PC-3 (cell line): ENCODE results near the gene SMAD3. TPM values are rescaled to one million over a fixed set of nuclear protein-coding genes. Genes with fewer than 3 reads are reported as not detected.

Source experiments
- ATAC-seq: fragments of 200-7000 bp; cut with Tn5 transposase; 2 replicates; pipeline ENCODE4 v1.9.1; 2020; ENCODE audit warnings: mild to moderate bottlenecking, moderate library complexity
- BruUV-seq: library from RNA; stranded (reverse); fragments of 400-500 nt; replicated peaks from 2 replicates; lab custom pipeline; 2021; lab: Mats Ljungman, UMichigan
- CTCF ChIA-PET: fragments of 300-600 bp; sonication (Branson Sonifier 250); formaldehyde crosslinking; loops from one replicate; lab custom pipeline; 2022; ENCODE audit warnings: antibody characterized with exemption; lab: Charles Lee
- POLR2A ChIA-PET: fragments of 300-600 bp; sonication (Branson Sonifier 250); formaldehyde crosslinking; loops from one replicate; lab custom pipeline; 2022; ENCODE audit warnings: antibody characterized with exemption; ENCODE audit not compliant: unreplicated experiment; lab: Charles Lee
- DNase-seq: peaks from one replicate; pipeline ENCODE4 v3.0.0-alpha.2; 2015
- H2AFZ ChIP-seq: fragments of 300-600 bp; sonication (generic); 2 replicates; pipeline ENCODE4 v1.6.0; 2016; ENCODE audit warnings: antibody characterized with exemption, low read length
- H3F3A ChIP-seq: fragments of 300-600 bp; sonication (generic); one replicate; pipeline ENCODE4 v1.6.0; 2017; ENCODE audit warnings: antibody characterized with exemption, low read length, control low read depth, mild to moderate bottlenecking; ENCODE audit not compliant: unreplicated experiment
- H3K27ac ChIP-seq: fragments of 300-600 bp; sonication (generic); 2 replicates; pipeline ENCODE4 v1.5.1; 2016; ENCODE audit warnings: mild to moderate bottlenecking, low read length
- H3K27me3 ChIP-seq: fragments of 300-600 bp; sonication (generic); 2 replicates; pipeline ENCODE4 v1.6.1; 2016; ENCODE audit warnings: low read length, mixed read lengths
- H3K36me3 ChIP-seq: fragments of 300-600 bp; sonication (generic); 2 replicates; pipeline ENCODE4 v1.6.1; 2016; ENCODE audit warnings: low read depth, mixed run types, low read length, mixed read lengths
- H3K4me1 ChIP-seq: fragments of 300-600 bp; sonication (generic); 2 replicates; pipeline ENCODE4 v1.5.1; 2016; ENCODE audit warnings: low read length; ENCODE audit not compliant: insufficient read depth
- H3K4me2 ChIP-seq: fragments of 300-600 bp; sonication (generic); 2 replicates; pipeline ENCODE4 v1.6.0; 2016; ENCODE audit warnings: low read length
- H3K4me3 ChIP-seq: fragments of 300-600 bp; sonication (generic); 2 replicates; pipeline ENCODE4 v1.5.1; 2016; ENCODE audit warnings: mild to moderate bottlenecking, low read length, mixed read lengths
- H3K79me2 ChIP-seq: fragments of 300-600 bp; sonication (generic); 2 replicates; pipeline ENCODE4 v1.6.1; 2017; ENCODE audit warnings: low read length, mixed read lengths
- H3K9ac ChIP-seq: fragments of 300-600 bp; sonication (generic); 2 replicates; pipeline ENCODE4 v1.6.0; 2016; ENCODE audit warnings: mild to moderate bottlenecking, low read length
- H3K9me2 ChIP-seq: fragments of 300-600 bp; sonication (generic); replicated peaks from 2 replicates; pipeline ENCODE4 v1.6.1; 2016; ENCODE audit warnings: mixed run types, low read length, mixed read lengths
- H3K9me3 ChIP-seq: fragments of 300-600 bp; sonication (generic); 2 replicates; pipeline ENCODE4 v1.6.1; 2016; ENCODE audit warnings: low read length, mixed read lengths
- H4K20me1 ChIP-seq: fragments of 300-600 bp; sonication (generic); 2 replicates; pipeline ENCODE4 v1.6.1; 2016; ENCODE audit warnings: low read length, mixed read lengths
- CTCF ChIP-seq: fragments of 300-600 bp; sonication (generic); conservative IDR thresholded peaks from 2 replicates; pipeline ENCODE4 v1.5.1; 2017; ENCODE audit warnings: antibody characterized with exemption, low read depth, mild to moderate bottlenecking, low read length
- EZH2 ChIP-seq: fragments of 300-600 bp; sonication (generic); IDR thresholded peaks from one replicate; pipeline ENCODE4 v1.6.1; 2017; ENCODE audit warnings: antibody characterized with exemption, mild to moderate bottlenecking, low read length; ENCODE audit not compliant: unreplicated experiment
- EZH2phosphoT487 ChIP-seq: fragments of 300-600 bp; sonication (generic); IDR thresholded peaks from 2 replicates; pipeline ENCODE4 v1.6.1; 2018; ENCODE audit warnings: mild to moderate bottlenecking, antibody characterized with exemption, low read length, borderline replicate concordance
- intact Hi-C: fragments of 100-400 bp; cut with micrococcal nuclease; formaldehyde crosslinking; loops from 2 replicates; pipeline ENCODE4 v1.9.0; 2023
- total RNA-seq: library from RNA; depleted of rRNA; stranded (reverse); fragments of >200 nt; gene quantifications from 2 replicates; pipeline ENCODE4 v1.2.3, GENCODE V29; 2014

SMAD3 gene
- total RNA-seq, 1 experiment from 2014 or later = 75.6 TPM

GRCh38 chr15:67166280-67167009, 101.0 kb downstream of the SMAD3 start:
- no peak overlapping the region for H2AFZ ChIP-seq
- H3F3A ChIP-seq = peaks cover 3% of the 10 kb centered on the region
- no peaks in the 10 kb centered on the region for H3K9me2 ChIP-seq
- H3K4me2 ChIP-seq = no peak overlapping the region
- no peak overlapping the region for H3K9ac ChIP-seq
- no peak for DNase-seq
- BruUV-seq = no TSS peak
- peaks cover 61% of the 10 kb centered on the region for H3K36me3 ChIP-seq
- no peaks in the 10 kb centered on the region for H3K9me3 ChIP-seq
- no peak for TF ChIP-seq EZH2phosphoT487
- no peak overlapping the region for H3K4me3 ChIP-seq
- H3K79me2 ChIP-seq = peaks cover 69% of the 10 kb centered on the region
- no peak for ATAC-seq
- H3K4me1 ChIP-seq = 0 out of 2 replicates have a peak, but pooled peaks cover 4% of the 10 kb centered on the region
- H3K27ac ChIP-seq = no peak overlapping the region
- intact Hi-C loops = no loop called here
- POLR2A ChIA-PET = no interaction called here
- CTCF ChIA-PET = no interaction called here
- no peaks in the 10 kb centered on the region for H3K27me3 ChIP-seq
- H4K20me1 ChIP-seq = no peaks in the 10 kb centered on the region; the same call in 1 of the 2 replicates

GRCh38 chr15:67167091-67167490, 101.7 kb downstream of the SMAD3 start:
- no TSS peak for BruUV-seq
- H4K20me1 ChIP-seq = no peaks in the 10 kb centered on the region; the same call in 1 of the 2 replicates
- H3K36me3 ChIP-seq = peaks cover 67% of the 10 kb centered on the region
- no peak overlapping the region for H3K4me2 ChIP-seq
- no peak overlapping the region for H3K9ac ChIP-seq
- H3K27ac ChIP-seq = no peak overlapping the region
- H3K79me2 ChIP-seq = peaks cover 69% of the 10 kb centered on the region
- TF ChIP-seq CTCF (no peak), EZH2 (no peak), EZH2phosphoT487 (no peak)
- no peaks in the 10 kb centered on the region for H3K9me2 ChIP-seq
- H2AFZ ChIP-seq = no peak overlapping the region
- intact Hi-C loops = no loop called here
- no peaks in the 10 kb centered on the region for H3K27me3 ChIP-seq
- ATAC-seq = no peak
- peaks cover 9% of the 10 kb centered on the region; the same call in 1 of the 2 replicates for H3K4me1 ChIP-seq
- no peak for DNase-seq
- ChIA-PET POLR2A (no interaction called here), CTCF (no interaction called here)
- no peak overlapping the region for H3K4me3 ChIP-seq
- no peaks in the 10 kb centered on the region for H3K9me3 ChIP-seq
- H3F3A ChIP-seq = peaks cover 4% of the 10 kb centered on the region

GRCh38 chr15:67168694-67169093, 103.3 kb downstream of the SMAD3 start:
- Histone ChIP-seq H3K4me2 (no peak overlapping the region), H3K9ac (no peak overlapping the region), H3K9me3 (no peaks in the 10 kb centered on the region), H2AFZ (no peak overlapping the region), H3K9me2 (no peaks in the 10 kb centered on the region), H3K27me3 (no peaks in the 10 kb centered on the region), H3F3A (peaks cover 4% of the 10 kb centered on the region), H3K79me2 (peaks cover 62% of the 10 kb centered on the region), H3K27ac (no peak overlapping the region), H4K20me1 (no peaks in the 10 kb centered on the region; the same call in 1 of the 2 replicates), H3K4me1 (peaks cover 24% of the 10 kb centered on the region), H3K4me3 (no peak overlapping the region), H3K36me3 (peaks cover 78% of the 10 kb centered on the region)
- intact Hi-C loops = no loop called here
- ATAC-seq (no peak), DNase-seq (no peak)
- CTCF ChIA-PET = no interaction called here
- BruUV-seq = no TSS peak
- TF ChIP-seq EZH2 (no peak), EZH2phosphoT487 (no peak), CTCF (no peak)
- POLR2A ChIA-PET = no interaction called here
